GM18951 (cell line): ENCODE results near the gene AGPAT3.

ENCODE experiments used
- POLR2A ChIP-seq: IDR thresholded peaks from 4 replicates; pipeline ENCODE4 v1.6.1; 2011; ENCODE audit warnings: mild to moderate bottlenecking; ENCODE audit not compliant: insufficient read length, insufficient read depth; ENCODE audit errors: extremely low read depth
- in situ Hi-C: fragments of 300-500 bp; cut with MboI; formaldehyde crosslinking; loops from one replicate; pipeline ENCODE4 v1.12.0; 2022; ENCODE audit warnings: low sequenced_read_pairs, mixed read lengths, inconsistent platforms; ENCODE audit not compliant: unreplicated experiment

AGPAT3 gene

GRCh38 chr21:43971201-43971991 is 106.4 kb downstream of the AGPAT3 start:
- TF ChIP-seq POLR2A = no peak
- in situ Hi-C loops = no loop called here

- no peak for TF ChIP-seq POLR2A
- in situ Hi-C loops = no loop called here
These were observed 106.9 kb downstream of the AGPAT3 start for GRCh38 chr21:43971992-43972255.

DNA sequence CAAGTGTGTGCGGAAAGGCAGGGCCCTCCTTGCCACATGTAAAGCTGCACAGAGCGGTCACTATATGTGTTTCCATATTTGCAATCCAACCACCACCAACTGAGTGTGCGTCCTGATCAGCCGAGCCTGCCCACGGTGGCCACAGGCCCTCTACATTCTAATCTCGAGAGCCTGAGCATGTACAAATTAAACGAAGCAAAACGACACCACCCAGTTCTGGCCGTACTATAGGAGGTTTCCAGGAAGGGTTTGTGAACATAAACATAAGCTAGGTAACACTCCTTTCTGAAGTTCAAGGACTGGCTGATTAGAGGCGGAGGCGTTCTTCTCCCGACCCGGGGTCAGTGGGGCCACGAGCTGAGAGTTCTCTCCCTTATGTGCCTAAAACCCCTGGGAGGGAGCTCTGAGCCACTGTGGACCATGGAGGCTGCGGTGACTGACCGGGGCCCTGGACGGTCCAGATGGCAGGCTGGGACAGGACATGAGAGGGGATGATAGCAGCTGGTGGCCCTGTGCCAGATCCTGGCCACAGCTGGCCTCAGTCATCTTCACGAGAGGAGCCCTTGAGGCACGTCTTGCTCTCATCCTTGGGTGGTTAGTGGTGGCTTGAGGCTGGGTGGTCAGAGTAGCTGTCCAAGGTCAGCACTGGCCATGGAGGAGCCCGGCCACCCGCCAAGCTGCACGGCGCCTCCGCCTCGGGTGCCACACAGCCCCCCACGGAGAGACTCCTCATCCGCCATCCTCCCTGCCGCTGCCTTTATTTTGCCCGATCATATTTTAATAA is 108.0 kb downstream of the AGPAT3 start:
- no peak for TF ChIP-seq POLR2A

DNA sequence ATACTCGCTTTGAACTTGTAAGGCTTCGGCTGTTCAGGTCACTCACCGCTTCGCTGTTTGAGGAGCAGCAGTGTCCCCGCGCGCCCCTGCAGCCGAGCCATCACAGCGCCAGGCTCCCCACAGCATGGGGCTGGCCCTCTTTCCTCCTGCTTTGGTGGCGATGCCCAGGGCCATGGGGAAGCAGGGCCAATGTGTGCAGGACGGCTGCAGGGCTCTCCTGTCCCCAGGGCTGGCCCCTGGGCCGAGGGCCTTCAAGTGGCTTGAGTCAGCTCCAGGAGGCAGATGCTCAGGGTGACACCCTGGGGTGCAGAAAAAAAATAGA is 108.6 kb downstream of the AGPAT3 start:
- in situ Hi-C loops = no loop called here
- no peak for TF ChIP-seq POLR2A

More for the DNA sequence above, 108.0 kb downstream of the AGPAT3 start:
- in situ Hi-C loops = no loop called here

- in situ Hi-C loops = no loop called here
- TF ChIP-seq POLR2A = peak; percentile 17
These were observed 109.9 kb downstream of the AGPAT3 start for GRCh38 chr21:43974791-43975468.

DNA sequence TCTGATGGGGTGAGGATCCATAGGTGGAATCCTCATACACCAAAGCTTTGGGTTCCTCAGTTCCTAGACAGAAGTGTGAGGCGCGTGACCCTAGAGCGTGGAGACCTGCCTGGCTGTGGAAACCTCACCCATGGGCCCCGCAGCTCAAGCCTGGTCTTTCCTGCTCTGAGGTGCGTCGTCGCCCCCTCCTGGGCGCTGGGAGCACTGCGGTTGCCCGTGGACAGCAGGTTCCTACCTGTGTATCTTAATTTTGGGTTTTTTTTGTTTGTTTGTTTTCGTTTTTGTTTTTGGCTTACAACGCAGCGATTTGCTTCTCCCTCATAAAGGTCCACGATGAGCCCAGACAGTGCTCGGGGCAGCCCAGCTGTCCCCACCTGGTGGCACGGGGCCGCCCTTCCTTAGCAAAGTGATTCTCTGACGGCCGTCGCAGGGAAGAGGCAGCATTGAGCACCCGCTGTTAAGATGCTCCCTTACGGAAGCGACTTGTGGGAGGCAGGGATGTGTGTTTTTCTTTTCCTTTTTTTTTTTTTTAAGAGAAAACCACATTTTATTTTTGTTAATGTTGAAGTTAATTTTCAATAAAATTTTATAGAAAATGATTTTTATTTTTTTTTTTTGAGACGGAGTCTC is 110.6 kb downstream of the AGPAT3 start:
- TF ChIP-seq POLR2A = no peak
- in situ Hi-C loops = no loop called here

DNA sequence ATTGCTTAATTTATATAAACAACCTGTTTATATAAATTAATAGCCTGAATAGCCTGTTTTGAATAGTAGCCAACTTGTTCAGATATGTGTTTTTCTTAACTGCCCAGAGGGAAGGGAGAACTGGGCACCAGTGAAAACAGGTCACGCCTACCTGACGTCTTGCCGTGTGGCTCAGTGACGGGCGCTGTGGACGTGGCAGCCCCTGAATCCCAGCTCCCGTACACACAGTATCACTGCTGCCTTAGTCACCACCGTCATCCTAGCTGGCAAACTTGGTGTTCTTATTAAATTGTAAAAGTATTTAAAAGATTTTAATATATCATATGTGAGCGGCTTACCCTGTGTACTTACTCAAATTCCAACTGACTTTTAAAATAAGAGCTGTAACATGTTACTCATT is 111.6 kb downstream of the AGPAT3 start:
- in situ Hi-C loops = no loop called here

GRCh38 chr21:43978060-43978459 is 113.0 kb downstream of the AGPAT3 start:
- no peak for TF ChIP-seq POLR2A
- in situ Hi-C loops = no loop called here

More for the DNA sequence above, 111.6 kb downstream of the AGPAT3 start:
- no peak for TF ChIP-seq POLR2A

DNA sequence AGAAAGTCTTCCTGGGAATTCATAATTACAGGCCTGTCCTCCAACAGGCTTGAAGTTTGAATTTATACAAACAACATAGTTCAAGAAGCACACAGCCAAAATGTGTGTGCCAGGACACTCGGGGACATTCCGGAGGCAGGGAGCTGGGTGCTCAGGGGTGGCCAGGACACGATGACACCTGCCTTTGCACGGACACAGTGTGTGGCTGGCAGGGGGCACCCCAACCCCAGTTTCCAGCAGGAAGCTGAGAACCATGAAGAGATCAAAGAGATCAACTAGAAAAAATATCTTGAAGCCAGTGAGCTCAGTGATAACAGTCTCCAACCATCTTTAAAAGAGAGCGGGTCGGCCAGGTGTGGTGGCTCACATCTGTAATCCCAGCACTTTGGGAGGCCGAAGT is 114.6 kb downstream of the AGPAT3 start:
- TF ChIP-seq POLR2A = no peak
- in situ Hi-C loops = no loop called here

GRCh38 chr21:43981151-43981870 is 116.3 kb downstream of the AGPAT3 start:
- in situ Hi-C loops = no loop called here
- no peak for TF ChIP-seq POLR2A

GRCh38 chr21:43981871-43982210 is 116.8 kb downstream of the AGPAT3 start:
- TF ChIP-seq POLR2A = no peak
- in situ Hi-C loops = no loop called here

GRCh38 chr21:43982489-43983078 is 117.6 kb downstream of the AGPAT3 start:
- in situ Hi-C loops = no loop called here
- TF ChIP-seq POLR2A = no peak
